Measurements from ENCODE around the gene SOX8. TPM values are rescaled to one million over a fixed set of nuclear protein-coding genes. Genes with fewer than 3 reads are reported as not detected.

Gene SOX8
- polyA plus RNA-seq, 1 donor from 2014 or later, result 3.9 TPM

DNA sequence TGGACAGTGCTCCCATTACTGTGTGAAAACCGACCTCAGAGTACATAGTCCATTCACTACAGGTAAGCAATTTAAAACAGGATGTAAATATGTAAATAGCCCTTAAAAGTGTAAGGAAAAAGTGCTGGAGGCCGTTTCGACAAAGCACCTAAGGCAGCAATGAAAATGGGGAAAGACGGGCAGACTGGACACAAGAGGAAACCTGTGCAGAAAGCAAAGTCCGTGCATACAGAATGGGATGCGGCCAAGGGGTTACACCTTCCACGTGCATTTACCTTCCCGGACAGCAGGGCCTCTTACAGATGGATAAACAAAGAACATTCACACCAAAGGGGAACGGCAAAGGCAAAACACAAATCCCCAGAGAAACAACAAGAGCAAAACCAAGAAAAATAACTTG is 42.8 kb upstream of the SOX8 start:
- TF ChIP-seq, protein P1, sequence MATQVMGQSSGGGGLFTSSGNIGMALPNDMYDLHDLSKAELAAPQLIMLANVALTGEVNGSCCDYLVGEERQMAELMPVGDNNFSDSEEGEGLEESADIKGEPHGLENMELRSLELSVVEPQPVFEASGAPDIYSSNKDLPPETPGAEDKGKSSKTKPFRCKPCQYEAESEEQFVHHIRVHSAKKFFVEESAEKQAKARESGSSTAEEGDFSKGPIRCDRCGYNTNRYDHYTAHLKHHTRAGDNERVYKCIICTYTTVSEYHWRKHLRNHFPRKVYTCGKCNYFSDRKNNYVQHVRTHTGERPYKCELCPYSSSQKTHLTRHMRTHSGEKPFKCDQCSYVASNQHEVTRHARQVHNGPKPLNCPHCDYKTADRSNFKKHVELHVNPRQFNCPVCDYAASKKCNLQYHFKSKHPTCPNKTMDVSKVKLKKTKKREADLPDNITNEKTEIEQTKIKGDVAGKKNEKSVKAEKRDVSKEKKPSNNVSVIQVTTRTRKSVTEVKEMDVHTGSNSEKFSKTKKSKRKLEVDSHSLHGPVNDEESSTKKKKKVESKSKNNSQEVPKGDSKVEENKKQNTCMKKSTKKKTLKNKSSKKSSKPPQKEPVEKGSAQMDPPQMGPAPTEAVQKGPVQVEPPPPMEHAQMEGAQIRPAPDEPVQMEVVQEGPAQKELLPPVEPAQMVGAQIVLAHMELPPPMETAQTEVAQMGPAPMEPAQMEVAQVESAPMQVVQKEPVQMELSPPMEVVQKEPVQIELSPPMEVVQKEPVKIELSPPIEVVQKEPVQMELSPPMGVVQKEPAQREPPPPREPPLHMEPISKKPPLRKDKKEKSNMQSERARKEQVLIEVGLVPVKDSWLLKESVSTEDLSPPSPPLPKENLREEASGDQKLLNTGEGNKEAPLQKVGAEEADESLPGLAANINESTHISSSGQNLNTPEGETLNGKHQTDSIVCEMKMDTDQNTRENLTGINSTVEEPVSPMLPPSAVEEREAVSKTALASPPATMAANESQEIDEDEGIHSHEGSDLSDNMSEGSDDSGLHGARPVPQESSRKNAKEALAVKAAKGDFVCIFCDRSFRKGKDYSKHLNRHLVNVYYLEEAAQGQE (IDR thresholded peaks at IDR 0.05; ENCODE audit: borderline replicate concordance), result no peak
- no peak for TF ChIP-seq EP300 (conservative IDR thresholded peaks at IDR 0.05; ENCODE audit: poor library complexity, severe bottlenecking)
- no peaks in the 10 kb centered on the region for H3K9me2 ChIP-seq (ENCODE audit: insufficient read depth, low read length)
- no peaks in the 10 kb centered on the region for H3K9me3 ChIP-seq (ENCODE audit: low read length)
- no peak overlapping the region for H3K27ac ChIP-seq (ENCODE audit: low read length)
- no peaks in the 10 kb centered on the region for H3F3A ChIP-seq (ENCODE audit: insufficient read depth, low read length, poor library complexity, severe bottlenecking)
- H2AFZ ChIP-seq (ENCODE audit: low read depth, low read length), result no peak overlapping the region
- no peak overlapping the region for H3K9ac ChIP-seq (ENCODE audit: low read length)
- no peaks in the 10 kb centered on the region for H4K20me1 ChIP-seq (ENCODE audit: insufficient read depth)
- no peaks in the 10 kb centered on the region for H3K79me2 ChIP-seq (replicated peaks; ENCODE audit: insufficient read depth, low read length)
- H3K36me3 ChIP-seq (ENCODE audit: insufficient read depth, low read length), result peaks cover 6% of the 10 kb centered on the region
- H3K4me3 ChIP-seq (ENCODE audit: low read length), result no peak overlapping the region
- no peaks in the 10 kb centered on the region for H3K27me3 ChIP-seq (ENCODE audit: insufficient read depth, low read depth, low read length)
- H3K4me2 ChIP-seq (ENCODE audit: low read length), result no peak overlapping the region

DNA sequence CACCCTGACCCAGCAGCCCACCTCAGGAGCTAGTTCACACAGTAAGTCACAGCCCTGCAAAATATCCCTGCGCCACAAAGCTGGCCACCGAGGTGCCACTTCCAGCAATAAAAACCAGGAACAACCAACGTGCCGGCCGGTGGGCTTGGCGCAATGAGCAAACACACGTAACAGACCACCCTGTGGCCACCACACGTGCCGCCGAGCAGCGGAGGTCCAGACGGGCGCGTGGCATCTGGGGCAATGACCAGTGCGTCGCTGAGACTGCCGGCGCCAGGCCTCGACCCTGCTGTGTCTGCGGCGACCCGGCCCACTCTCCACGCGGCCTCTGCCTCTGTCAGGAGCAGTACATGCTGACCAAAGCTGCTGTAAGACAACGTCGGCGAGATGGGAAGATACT is 42.3 kb upstream of the SOX8 start:
- TF ChIP-seq TAF1 (IDR thresholded peaks at IDR 0.05; ENCODE audit: low read depth) (no peak), SMC3 (conservative IDR thresholded peaks at IDR 0.05; ENCODE audit: poor library complexity) (no peak), EZH2 (IDR thresholded peaks at IDR 0.05; ENCODE audit: borderline replicate concordance, insufficient read depth, low read length, poor library complexity, severe bottlenecking) (no peak), EP300 (conservative IDR thresholded peaks at IDR 0.05; ENCODE audit: poor library complexity, severe bottlenecking) (no peak), POLR2AphosphoS5 (IDR thresholded peaks at IDR 0.05) (no peak), MXI1 (conservative IDR thresholded peaks at IDR 0.05; ENCODE audit: poor library complexity, severe bottlenecking) (no peak), RAD21 (conservative IDR thresholded peaks at IDR 0.05) (no peak)
- TF ChIP-seq, protein P2, sequence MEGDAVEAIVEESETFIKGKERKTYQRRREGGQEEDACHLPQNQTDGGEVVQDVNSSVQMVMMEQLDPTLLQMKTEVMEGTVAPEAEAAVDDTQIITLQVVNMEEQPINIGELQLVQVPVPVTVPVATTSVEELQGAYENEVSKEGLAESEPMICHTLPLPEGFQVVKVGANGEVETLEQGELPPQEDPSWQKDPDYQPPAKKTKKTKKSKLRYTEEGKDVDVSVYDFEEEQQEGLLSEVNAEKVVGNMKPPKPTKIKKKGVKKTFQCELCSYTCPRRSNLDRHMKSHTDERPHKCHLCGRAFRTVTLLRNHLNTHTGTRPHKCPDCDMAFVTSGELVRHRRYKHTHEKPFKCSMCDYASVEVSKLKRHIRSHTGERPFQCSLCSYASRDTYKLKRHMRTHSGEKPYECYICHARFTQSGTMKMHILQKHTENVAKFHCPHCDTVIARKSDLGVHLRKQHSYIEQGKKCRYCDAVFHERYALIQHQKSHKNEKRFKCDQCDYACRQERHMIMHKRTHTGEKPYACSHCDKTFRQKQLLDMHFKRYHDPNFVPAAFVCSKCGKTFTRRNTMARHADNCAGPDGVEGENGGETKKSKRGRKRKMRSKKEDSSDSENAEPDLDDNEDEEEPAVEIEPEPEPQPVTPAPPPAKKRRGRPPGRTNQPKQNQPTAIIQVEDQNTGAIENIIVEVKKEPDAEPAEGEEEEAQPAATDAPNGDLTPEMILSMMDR (IDR thresholded peaks at IDR 0.05; ENCODE audit: poor library complexity, severe bottlenecking), result no peak
- TF ChIP-seq, protein P1 (IDR thresholded peaks at IDR 0.05; ENCODE audit: borderline replicate concordance), result no peak
- H4K20me1 ChIP-seq (ENCODE audit: insufficient read depth), result no peaks in the 10 kb centered on the region
- H3K27ac ChIP-seq (ENCODE audit: low read length), result no peak overlapping the region

More for the DNA sequence above, 42.3 kb upstream of the SOX8 start:
- Histone ChIP-seq H3K36me3 (ENCODE audit: insufficient read depth, low read length) (peaks cover 6% of the 10 kb centered on the region), H3K4me2 (ENCODE audit: low read length) (no peak overlapping the region), H3K9me3 (ENCODE audit: low read length) (no peaks in the 10 kb centered on the region), H3K9me2 (ENCODE audit: insufficient read depth, low read length) (no peaks in the 10 kb centered on the region), H3K9ac (ENCODE audit: low read length) (no peak overlapping the region), H3F3A (ENCODE audit: insufficient read depth, low read length, poor library complexity, severe bottlenecking) (no peaks in the 10 kb centered on the region), H3K4me3 (ENCODE audit: low read length) (no peak overlapping the region), H3K79me2 (replicated peaks; ENCODE audit: insufficient read depth, low read length) (no peaks in the 10 kb centered on the region), H3K27me3 (ENCODE audit: insufficient read depth, low read depth, low read length) (no peaks in the 10 kb centered on the region), H2AFZ (ENCODE audit: low read depth, low read length) (no peak overlapping the region)

Measured in neural cell (in vitro differentiated cells).